K562 (cell line): ENCODE results near the gene GPR37L1. TPM values are rescaled to one million over a fixed set of nuclear protein-coding genes. Genes with fewer than 3 reads are reported as not detected.

Source experiments
- CREB3L1 ChIP-seq: fragments of 450-650 bp; IDR thresholded peaks from 2 replicates; pipeline ENCODE4 v1.6.1; 2014; ENCODE audit warnings: low read depth, mild to moderate bottlenecking, moderate library complexity, borderline replicate concordance
- CREM ChIP-seq: IDR thresholded peaks from 2 replicates; pipeline ENCODE4 v1.6.1; 2014; ENCODE audit warnings: antibody characterized with exemption, low read depth
- GTF3C2 ChIP-seq: IDR thresholded peaks from 3 replicates; pipeline ENCODE4 v1.6.1; 2011; ENCODE audit warnings: borderline replicate concordance, mild to moderate bottlenecking, moderate library complexity; ENCODE audit not compliant: insufficient read length; ENCODE audit errors: extremely low read depth
- HMGXB4 ChIP-seq: sonication (generic); formaldehyde crosslinking; IDR thresholded peaks from 2 replicates; pipeline ENCODE4 v1.8.1; 2023; ENCODE audit warnings: mild to moderate bottlenecking, missing genetic modification reagents
- POLR2A ChIP-seq: fragments of 450-650 bp; conservative IDR thresholded peaks from 2 replicates; pipeline ENCODE4 v1.6.1; 2016
- POLR2AphosphoS2 ChIP-seq: IDR thresholded peaks from 2 replicates; pipeline ENCODE4 v1.6.1; 2012; ENCODE audit warnings: low read length, improper control_type of control experiment
- polyA plus RNA-seq, 8 experiments: library from polyadenylated mRNA; depleted of rRNA in 4 of 8; stranded (reverse) in 5 of 8; unstranded in 3 of 8; fragments of >200 nt; fragmentation: Nextera tagmentation in 2 of 8; fragmentation: Illumina TruSeq in 1 of 8; extraction: Ambion mirVana in 2 of 8; extraction: Trizol in 1 of 8; gene quantifications; 2 replicates each; pipeline versions ENCODE4 v1.2.1 to v1.2.3, GENCODE V29; 2011 to 2014; ENCODE audit warnings: inconsistent platforms in 1 of 8, missing spikeins in 1 of 8
- total RNA-seq, 7 experiments: library from RNA; depleted of rRNA in 6 of 7; stranded (reverse); fragments of >200 nt in 6 of 7; fragmentation: Illumina TruSeq in 2 of 7; extraction: Trizol in 2 of 7; gene quantifications; 2 replicates each; pipeline versions ENCODE4 v1.2.1 to v1.2.3, GENCODE V29; 2011 to 2021; ENCODE audit warnings: low replicate concordance in 1 of 7

The GPR37L1 gene
- total and polyA plus RNA-seq, 9 of the 15 experiments (the other 6 are each of a cell fraction or from before 2014, with no cell fraction given), result not detected

- TF ChIP-seq CREB3L1, result no peak
- TF ChIP-seq POLR2AphosphoS2, result peak; percentile 40; the same call in 1 of the 2 replicates
- 0 out of 2 replicates have a peak, but pooled peaks have one; percentile 44 for TF ChIP-seq POLR2A
- TF ChIP-seq GTF3C2, result no peak
- TF ChIP-seq CREM, result no peak
- no peak for TF ChIP-seq HMGXB4 (CRISPR knock-in tag)
- TF ChIP-seq, all 486 proteins: peak for 4
Measured at GRCh38 chr1:202131956-202132821, 9.5 kb downstream of the GPR37L1 start (continued).
